GM12874 (cell line): Measurements from ENCODE around the gene CCDC110.

Experiments used
- TF ChIP-seq, protein P1 (sequence below): IDR thresholded peaks from 2 replicates; pipeline ENCODE4 v1.5.1; 2011; ENCODE audit warnings: low read depth, mild to moderate bottlenecking, control low read depth, low read length, moderate library complexity; ENCODE audit not compliant: insufficient read depth

CCDC110 gene

GRCh38 chr4:185464183-185464582 lies 7.3 kb downstream of the CCDC110 start:
- TF ChIP-seq, protein P1, sequence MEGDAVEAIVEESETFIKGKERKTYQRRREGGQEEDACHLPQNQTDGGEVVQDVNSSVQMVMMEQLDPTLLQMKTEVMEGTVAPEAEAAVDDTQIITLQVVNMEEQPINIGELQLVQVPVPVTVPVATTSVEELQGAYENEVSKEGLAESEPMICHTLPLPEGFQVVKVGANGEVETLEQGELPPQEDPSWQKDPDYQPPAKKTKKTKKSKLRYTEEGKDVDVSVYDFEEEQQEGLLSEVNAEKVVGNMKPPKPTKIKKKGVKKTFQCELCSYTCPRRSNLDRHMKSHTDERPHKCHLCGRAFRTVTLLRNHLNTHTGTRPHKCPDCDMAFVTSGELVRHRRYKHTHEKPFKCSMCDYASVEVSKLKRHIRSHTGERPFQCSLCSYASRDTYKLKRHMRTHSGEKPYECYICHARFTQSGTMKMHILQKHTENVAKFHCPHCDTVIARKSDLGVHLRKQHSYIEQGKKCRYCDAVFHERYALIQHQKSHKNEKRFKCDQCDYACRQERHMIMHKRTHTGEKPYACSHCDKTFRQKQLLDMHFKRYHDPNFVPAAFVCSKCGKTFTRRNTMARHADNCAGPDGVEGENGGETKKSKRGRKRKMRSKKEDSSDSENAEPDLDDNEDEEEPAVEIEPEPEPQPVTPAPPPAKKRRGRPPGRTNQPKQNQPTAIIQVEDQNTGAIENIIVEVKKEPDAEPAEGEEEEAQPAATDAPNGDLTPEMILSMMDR, result no peak

- TF ChIP-seq, protein P1, result no peak
Observed at GRCh38 chr4:185463541-185463940, 8.0 kb downstream of the CCDC110 start.

GRCh38 chr4:185461565-185461964 lies 10.0 kb downstream of the CCDC110 start:
- TF ChIP-seq, protein P1, result no peak

- TF ChIP-seq, protein P1, result no peak
Observed at GRCh38 chr4:185457136-185457535, 14.4 kb downstream of the CCDC110 start.

DNA sequence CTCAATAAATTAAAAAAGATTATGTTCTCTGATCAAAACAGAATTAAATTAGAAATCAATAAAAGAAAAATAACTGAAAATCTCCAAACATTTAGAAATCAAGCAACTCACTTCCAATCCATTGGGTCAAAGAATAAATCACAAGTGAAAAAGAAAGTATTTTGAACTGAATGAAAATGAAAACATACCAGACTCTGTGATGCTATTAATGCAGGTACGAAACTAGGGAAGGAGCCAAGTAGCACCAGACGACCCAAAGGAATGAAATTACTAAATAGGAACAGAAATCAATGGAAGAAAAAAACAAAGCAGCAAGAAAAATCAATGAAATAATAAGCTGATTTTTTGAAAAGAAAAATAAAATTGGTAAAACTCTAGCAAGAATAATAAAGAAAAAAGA lies 15.4 kb downstream of the CCDC110 start:
- TF ChIP-seq, protein P1, result no peak

DNA sequence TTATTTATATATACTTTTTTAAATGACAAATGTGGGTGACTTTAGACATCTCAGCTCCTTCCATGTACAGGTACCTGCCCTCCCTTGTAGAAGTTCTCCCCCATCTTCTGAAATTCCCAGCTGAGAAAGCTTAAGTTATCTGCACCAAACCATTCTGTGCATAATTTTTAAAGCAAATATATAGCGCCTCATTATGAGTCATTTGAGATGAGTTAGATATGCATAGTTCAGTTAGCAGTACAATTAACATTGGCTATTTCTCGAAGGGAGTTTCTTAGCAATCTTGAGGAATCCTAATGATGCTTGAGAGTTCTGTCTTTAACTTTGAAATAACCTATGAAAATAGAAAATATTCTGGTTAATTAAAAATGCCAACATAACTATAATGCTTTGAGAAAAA lies 26.3 kb downstream of the CCDC110 start:
- TF ChIP-seq, protein P1, result no peak

- TF ChIP-seq, protein P1, result no peak
Observed at GRCh38 chr4:185441479-185441878, 30.1 kb downstream of the CCDC110 start.

- TF ChIP-seq, protein P1, result no peak
Observed at GRCh38 chr4:185437809-185438208, 33.7 kb downstream of the CCDC110 start.
